ENCODE data around the gene TCF19.
A peak's percentile ranks its signal among the peaks of the same experiment; 100 is the strongest.

The TCF19 gene

GRCh38 chr6:31128093-31128676 lies 30.2 kb upstream of the TCF19 start:
- DNase-seq (ENCODE audit: low spot score), result peak; percentile 48

- no peak for DNase-seq (ENCODE audit: low spot score)
Measured at GRCh38 chr6:31129130-31129529, 29.3 kb upstream of the TCF19 start.

- DNase-seq (ENCODE audit: low spot score), result no peak
Measured at GRCh38 chr6:31130751-31131150, 27.6 kb upstream of the TCF19 start.

- no peak for DNase-seq (ENCODE audit: low spot score)
Measured at GRCh38 chr6:31131595-31131994, 26.8 kb upstream of the TCF19 start.

- DNase-seq (ENCODE audit: low spot score), result no peak
Measured at GRCh38 chr6:31132806-31133205, 25.6 kb upstream of the TCF19 start.

- DNase-seq (ENCODE audit: low spot score), result no peak
Measured at GRCh38 chr6:31135710-31136109, 22.7 kb upstream of the TCF19 start.

- no peak for DNase-seq (ENCODE audit: low spot score)
Measured at GRCh38 chr6:31138982-31139381, 19.4 kb upstream of the TCF19 start, which contains the start of gene PSORS1C2. Gene PSORS1C2, minus strand, starts transcription at chr6:31139066. Its CDS starts 40 bp downstream, at chr6:31139026.

- DNase-seq (ENCODE audit: low spot score), result no peak
Measured at GRCh38 chr6:31139599-31139998, 18.8 kb upstream of the TCF19 start.

GRCh38 chr6:31140643-31141042 lies 17.7 kb upstream of the TCF19 start:
- DNase-seq (ENCODE audit: low spot score), result no peak

- peak; percentile 84 for DNase-seq (ENCODE audit: low spot score)
Measured at GRCh38 chr6:31142361-31142761, 16.0 kb upstream of the TCF19 start.

- no peak for DNase-seq (ENCODE audit: low spot score)
Measured at GRCh38 chr6:31143148-31143547, 15.2 kb upstream of the TCF19 start.

- no peak for DNase-seq (ENCODE audit: low spot score)
Measured at GRCh38 chr6:31144296-31144969, 14.0 kb upstream of the TCF19 start.

GRCh38 chr6:31144970-31145340 lies 13.4 kb upstream of the TCF19 start:
- DNase-seq (ENCODE audit: low spot score), result no peak

GRCh38 chr6:31145386-31145785 lies 13.0 kb upstream of the TCF19 start:
- DNase-seq (ENCODE audit: low spot score), result no peak

- no peak for DNase-seq (ENCODE audit: low spot score)
Measured at GRCh38 chr6:31149827-31150447, 8.5 kb upstream of the TCF19 start.

GRCh38 chr6:31152781-31153180 lies 5.6 kb upstream of the TCF19 start:
- DNase-seq (ENCODE audit: low spot score), result no peak

GRCh38 chr6:31154436-31154835 lies 4.0 kb upstream of the TCF19 start:
- no peak for DNase-seq (ENCODE audit: low spot score)

GRCh38 chr6:31156641-31157040 lies 1.7 kb upstream of the TCF19 start:
- DNase-seq (ENCODE audit: low spot score), result no peak

- DNase-seq (ENCODE audit: low spot score), result no peak
Measured at GRCh38 chr6:31157513-31158139, 763 bp upstream of the TCF19 start, which contains the start of gene CCHCR1. Gene CCHCR1, minus strand, starts transcription at chr6:31157802. Its CDS starts 202 bp downstream, at chr6:31157600.

- DNase-seq (ENCODE audit: low spot score), result peak; percentile 17
Measured at GRCh38 chr6:31158863-31159855, 770 bp downstream of the TCF19 start.

- DNase-seq (ENCODE audit: low spot score), result no peak
Measured at GRCh38 chr6:31161216-31162126, 3.1 kb downstream of the TCF19 start.

Measured in COLO829 (cell line).